Measurements from ENCODE around the gene WNT3A.
"Not testable (repeated sequence)": the region's sequence is repeated elsewhere in the genome, so short reads cannot be mapped to it uniquely, and the experiment has no call there.

The WNT3A gene

GRCh38 chr1:228010921-228011320 lies 4.1 kb downstream of the WNT3A start:
- DNase-seq (ENCODE audit: low read depth, low spot score): no peak
- H3K27ac ChIP-seq: no peak overlapping the region

- DNase-seq (ENCODE audit: low read depth, low spot score): no peak
- no peak overlapping the region for H3K27ac ChIP-seq
Measured at GRCh38 chr1:228011721-228012311, 5.0 kb downstream of the WNT3A start.

GRCh38 chr1:228012555-228012954 lies 5.8 kb downstream of the WNT3A start:
- no peak for DNase-seq (ENCODE audit: low read depth, low spot score)
- H3K27ac ChIP-seq: no peak overlapping the region

DNA sequence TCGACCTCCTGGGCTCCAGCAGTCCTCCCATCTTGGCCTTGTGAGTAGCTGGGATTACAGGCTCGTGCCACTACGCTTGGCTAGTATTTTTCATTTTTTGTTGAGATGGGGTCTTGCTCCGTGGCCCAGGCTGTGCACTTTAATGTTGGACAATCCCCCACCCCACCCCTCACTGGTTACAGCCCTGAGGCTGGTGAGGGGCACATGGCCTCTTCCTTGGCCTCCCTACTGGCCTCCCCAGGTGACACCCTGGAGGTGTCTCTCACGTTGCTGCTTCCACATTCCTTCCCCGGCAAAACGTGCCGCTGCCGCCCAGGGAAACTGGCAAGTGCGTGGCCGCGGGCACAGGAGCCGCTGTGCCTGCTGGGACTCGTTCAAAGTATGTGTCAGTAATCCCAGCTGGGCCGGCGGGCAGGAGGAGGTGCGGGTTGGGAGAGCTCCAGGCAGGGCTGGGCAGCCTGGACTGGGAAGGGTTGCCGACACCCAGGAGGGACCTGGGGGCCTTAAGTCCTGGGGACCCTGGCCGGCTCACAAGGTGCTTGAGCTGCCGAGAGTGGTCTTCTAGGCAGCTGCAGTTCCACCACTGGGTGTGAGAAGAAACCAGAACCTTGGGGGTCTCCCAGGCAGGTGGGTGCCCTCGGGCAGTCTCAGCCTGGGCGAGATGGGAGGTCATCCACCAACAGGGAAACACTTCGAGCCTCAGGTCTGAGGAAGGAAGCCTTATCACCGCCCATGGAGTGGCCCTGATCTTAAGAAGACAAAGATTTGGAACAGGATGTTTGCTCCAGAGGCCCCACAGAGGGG lies 6.5 kb downstream of the WNT3A start:
- DNase-seq (ENCODE audit: low read depth, low spot score): peak; percentile 70
- no peak overlapping the region for H3K27ac ChIP-seq

DNA sequence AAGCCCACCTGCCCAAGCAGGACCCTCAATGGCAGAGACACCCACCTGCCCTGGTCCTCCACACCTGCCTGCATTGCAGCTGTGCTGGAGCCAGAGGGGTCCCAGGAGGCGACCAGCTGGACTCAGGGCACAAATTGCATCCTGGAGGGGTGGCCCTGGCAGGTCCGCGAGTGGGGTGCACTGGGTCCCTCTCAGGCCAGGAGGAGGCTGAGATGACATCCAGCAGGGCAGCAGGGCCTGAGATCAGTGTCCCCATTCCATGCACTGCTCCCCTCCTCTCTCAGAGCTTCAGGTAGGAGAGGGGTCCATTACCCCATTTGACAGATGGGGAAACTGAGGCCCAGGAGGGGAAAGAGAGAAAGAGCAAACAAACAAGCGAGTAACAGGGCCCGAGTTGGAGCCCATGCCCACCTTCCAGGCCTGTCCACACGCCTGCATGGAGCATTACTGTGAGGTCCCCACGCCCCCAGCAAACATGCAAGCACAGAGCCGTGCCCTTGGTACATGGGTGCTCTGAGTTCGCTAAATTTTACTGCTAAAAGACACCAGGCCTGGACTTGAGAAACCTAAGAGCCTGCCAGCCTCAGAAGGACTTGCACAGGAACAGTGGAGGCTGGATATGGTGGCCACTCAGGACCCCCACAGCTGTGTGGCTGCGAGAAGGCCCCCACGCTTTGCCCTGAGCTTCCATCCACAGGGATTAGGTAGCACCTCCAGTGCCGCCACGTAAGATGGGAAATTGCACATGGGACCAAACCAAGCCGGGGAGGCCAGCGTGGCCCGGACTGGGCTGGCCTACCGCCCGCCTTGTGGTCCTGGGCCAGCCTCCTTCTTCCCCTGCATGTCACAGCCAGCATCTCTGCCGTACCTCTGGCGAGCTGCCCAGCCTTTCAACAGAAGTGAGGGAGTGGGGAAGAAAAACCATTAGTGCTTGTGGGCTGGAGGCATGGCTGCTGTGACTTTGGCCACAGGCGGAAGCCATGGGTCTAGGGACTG lies 7.4 kb downstream of the WNT3A start:
- H3K27ac ChIP-seq: no peak overlapping the region
- peak; percentile 24 for DNase-seq (ENCODE audit: low read depth, low spot score)

DNA sequence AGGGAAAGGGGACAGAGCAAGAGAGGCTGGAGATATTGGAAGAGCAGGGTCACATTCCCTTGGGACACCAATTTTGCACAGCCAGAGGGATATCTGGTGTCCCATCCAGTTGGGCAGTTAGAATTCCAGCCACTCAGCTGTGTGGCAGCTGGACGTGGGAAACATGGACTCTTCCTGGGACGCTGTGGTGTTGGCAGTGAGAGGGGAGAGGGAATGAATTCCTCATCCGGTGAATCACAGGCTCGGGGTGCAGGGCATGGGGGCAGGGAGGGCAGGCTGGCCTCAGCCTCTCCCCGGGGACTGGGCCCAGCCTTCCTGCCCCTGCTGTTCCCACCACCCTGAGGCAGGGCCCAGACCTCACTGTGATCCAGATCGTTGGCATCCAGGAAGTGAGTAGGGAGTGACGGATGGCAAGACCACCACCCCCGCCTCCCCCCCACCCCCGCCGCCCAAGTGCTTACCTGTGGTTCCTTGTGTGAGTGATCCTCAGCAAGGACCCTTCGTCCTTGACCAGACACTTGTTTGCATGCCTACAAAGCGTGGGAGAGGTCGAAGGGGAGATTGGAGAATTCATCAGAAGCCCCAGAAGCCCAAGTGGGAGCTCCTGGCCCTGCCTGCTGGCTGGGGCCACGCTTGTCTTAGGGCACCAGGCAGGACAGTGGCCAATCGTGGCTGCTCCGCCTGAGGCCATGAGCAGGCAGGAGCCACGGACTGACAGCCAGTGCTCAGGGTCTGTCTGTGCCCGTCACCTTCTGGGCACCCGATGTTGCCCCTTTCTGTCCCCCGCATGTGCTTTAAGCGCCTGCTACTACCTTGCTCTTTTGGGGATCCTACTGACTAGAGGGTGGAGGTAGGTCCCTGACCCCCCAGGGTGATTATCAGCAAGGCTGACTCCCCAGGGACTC lies 8.7 kb downstream of the WNT3A start:
- no peak overlapping the region for H3K27ac ChIP-seq
- DNase-seq (ENCODE audit: low read depth, low spot score): no peak

- no peak overlapping the region for H3K27ac ChIP-seq
- no peak for DNase-seq (ENCODE audit: low read depth, low spot score)
Measured at GRCh38 chr1:228016181-228016510, 9.3 kb downstream of the WNT3A start.

DNA sequence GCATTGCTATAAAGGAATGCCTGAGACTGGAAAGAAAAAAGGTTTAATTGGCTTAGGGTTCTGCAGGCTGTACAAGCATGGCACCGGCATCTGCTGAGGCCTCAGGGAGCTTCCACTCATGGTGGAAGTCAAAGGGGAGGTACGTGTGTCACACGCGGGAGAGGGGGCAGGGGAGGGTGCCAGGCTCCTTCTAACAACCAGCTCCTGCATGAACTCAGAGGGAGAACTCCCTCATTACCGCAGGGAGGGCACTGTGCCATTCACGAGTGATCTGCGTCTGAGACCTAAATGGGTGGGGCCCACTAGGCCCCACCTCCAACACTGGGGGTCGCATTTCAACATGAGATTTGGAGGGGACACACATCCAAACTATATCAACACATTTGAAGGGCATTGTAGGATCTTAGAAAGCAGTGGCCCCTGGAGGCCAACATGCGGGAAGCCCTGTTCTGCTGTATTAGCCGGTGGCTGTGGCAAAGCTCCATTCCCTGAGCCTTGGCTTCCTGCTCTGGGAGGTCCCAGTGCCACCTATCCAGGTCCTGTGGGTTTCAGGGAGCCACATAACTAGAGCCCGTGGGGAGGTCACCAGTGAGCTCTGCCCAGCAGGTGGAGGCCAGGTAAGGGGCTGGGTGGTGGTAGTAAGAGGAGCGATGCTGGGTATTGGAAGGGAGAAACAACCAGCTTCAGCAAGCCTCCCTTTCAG lies 10.0 kb downstream of the WNT3A start:
- DNase-seq (ENCODE audit: low read depth, low spot score): no peak
- no peak overlapping the region for H3K27ac ChIP-seq

GRCh38 chr1:228017356-228018124 lies 10.7 kb downstream of the WNT3A start:
- DNase-seq (ENCODE audit: low read depth, low spot score): no peak
- no peak overlapping the region for H3K27ac ChIP-seq

DNA sequence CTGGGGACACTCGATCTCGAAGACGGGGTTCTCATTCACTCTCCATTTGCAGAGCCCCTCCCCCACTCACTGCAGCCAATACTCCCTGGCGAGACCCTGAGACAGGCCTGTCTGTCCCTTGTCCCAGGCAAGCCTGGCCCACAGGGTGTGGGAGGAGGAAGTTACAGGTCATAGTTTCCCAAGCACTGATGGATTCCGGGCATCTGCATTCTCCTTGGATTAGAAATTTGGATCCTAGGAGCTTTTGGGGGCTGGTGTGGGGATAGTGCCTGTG lies 11.3 kb downstream of the WNT3A start:
- no peak overlapping the region for H3K27ac ChIP-seq
- DNase-seq (ENCODE audit: low read depth, low spot score): no peak

GRCh38 chr1:228018961-228019721 lies 12.3 kb downstream of the WNT3A start:
- DNase-seq (ENCODE audit: low read depth, low spot score): no peak
- no peak overlapping the region for H3K27ac ChIP-seq

GRCh38 chr1:228019722-228020083 lies 12.9 kb downstream of the WNT3A start:
- H3K27ac ChIP-seq; DNase-seq (ENCODE audit: low read depth, low spot score): not testable (repeated sequence)

DNA sequence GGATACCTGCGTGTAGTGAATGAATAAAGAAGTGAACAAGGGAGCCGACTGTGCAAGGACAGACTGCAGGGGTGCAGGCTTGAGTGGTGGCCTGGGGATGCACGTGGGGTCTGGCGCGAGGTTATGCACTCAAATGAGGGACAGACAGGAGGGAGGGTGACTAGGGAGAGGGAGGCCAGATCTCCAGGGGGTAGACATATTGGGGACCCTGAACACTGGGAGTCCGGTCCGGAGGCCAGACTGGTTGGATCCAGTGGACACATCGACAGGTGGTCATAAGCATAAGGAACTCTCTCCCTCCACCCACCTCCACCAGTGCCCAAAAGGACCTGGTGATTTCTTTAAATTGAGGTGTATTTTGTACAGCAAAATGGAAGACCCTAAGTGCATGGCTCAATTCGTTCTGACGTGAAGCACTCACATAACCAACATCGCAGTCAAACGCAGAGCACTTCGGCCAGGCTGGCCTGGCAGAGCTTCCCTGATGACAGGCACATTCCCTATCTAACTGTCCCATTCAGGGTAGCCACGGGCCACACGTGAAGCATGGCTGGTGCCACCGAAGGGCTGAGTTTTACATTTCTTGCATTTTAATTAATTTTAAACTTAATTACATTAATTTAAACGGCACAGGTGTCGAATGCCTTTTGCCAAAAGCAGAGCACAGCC lies 14.0 kb downstream of the WNT3A start:
- DNase-seq (ENCODE audit: low read depth, low spot score): no peak
- H3K27ac ChIP-seq: no peak overlapping the region

- no peak for DNase-seq (ENCODE audit: low read depth, low spot score)
- no peak overlapping the region for H3K27ac ChIP-seq
Measured at GRCh38 chr1:228021355-228022030, 14.7 kb downstream of the WNT3A start.

GRCh38 chr1:228022571-228023293 lies 15.9 kb downstream of the WNT3A start:
- no peak for DNase-seq (ENCODE audit: low read depth, low spot score)
- no peak overlapping the region for H3K27ac ChIP-seq

DNA sequence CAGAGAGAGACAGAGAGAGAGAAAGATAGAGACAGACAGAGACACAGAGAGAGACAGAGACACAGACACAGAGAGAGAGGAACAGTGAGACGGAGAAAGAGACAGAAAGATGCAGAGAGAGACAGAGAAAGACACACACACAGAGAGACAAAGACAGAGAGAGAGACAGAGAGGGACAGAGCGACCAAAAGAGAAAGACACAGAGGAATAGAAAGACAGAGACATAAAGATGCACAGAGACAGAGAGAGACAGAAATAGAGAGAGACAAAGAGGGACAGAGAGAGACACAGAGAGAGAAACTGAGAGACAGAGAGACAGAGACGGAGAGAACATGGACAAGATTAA lies 16.5 kb downstream of the WNT3A start:
- DNase-seq (ENCODE audit: low read depth, low spot score): no peak
- H3K27ac ChIP-seq: no peak overlapping the region

- H3K27ac ChIP-seq: no peak overlapping the region
- DNase-seq (ENCODE audit: low read depth, low spot score): no peak
Measured at GRCh38 chr1:228029281-228029680, 22.5 kb downstream of the WNT3A start.

Measured in epithelial cell of prostate (primary cell).